GM19397 (cell line): Measurements from ENCODE around the gene CRACDL.
A peak's percentile ranks its signal among the peaks of the same experiment; 100 is the strongest.
"Not testable (repeated sequence)": the region's sequence is repeated elsewhere in the genome, so short reads cannot be mapped to it uniquely, and the experiment has no call there.

Experiments used
- ATAC-seq: cut with Tn5 transposase; IDR thresholded peaks from one replicate; pipeline ENCODE4 v1.9.1; 2021; ENCODE audit warnings: mild to moderate bottlenecking, moderate library complexity; ENCODE audit not compliant: unreplicated experiment

The CRACDL gene

DNA sequence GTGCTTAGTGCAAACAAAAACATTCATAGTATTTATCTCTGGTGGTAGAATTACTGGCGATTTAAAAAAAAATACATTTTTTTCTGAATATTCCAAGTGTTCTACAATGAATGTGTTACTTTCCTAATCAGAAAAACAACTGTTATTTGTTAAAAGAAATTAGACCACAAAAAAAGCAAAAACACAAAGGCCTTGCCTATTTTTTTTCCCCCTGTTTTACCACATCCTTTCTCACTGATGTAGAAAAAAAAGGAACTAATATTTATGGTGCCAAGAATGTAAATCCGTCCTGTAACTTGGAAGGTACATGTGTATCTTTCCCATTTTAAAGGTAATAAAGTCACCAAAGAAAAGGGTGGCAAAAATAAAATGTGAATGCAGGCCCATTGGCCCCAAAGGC, 176.7 kb downstream of the CRACDL start:
- no peak for ATAC-seq

DNA sequence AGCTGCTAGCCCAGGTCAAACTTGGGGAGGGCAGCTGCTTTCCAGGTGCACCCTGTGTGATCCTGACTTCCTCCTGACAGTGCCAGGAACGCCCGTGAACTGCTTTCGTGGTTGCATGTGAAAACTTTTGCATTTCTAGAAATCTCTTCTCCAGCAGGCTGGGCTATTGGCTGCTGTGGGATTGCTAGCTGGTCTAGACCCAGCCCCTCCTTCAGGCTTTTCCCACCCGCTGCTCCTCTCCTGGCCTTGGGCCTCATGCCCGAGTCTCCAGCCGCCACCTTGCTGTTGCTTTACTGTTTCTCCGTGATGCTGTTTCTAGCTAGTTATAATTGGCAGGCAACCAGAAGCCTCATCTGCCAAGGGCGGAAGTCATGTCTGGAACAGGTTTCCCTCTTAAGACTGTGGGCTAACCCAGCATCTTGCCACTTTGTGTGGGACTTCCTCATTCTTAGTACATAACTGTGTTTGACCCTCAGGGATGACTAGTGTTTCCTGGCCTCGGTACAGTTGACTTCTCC, 178.1 kb downstream of the CRACDL start:
- ATAC-seq = peak; percentile 62

DNA sequence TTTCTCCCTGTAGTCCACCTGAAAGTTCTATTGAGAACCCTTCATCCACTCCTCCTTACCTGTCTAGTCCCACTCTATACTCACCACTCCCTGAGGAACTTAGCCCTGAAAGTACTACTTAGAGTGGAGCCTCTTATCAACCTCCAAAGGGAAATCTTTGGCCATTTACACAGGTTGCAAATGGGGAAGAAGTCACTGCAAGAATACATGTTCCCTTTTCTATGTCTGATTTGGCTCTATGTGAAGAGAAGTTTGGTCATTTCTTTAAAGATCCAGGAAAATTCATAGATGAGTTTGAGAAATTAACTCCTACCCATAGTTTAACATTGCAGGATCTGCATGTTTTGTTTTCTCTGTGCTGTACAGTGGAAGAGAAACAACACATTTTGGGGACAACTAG, 182.2 kb downstream of the CRACDL start:
- ATAC-seq = no peak

DNA sequence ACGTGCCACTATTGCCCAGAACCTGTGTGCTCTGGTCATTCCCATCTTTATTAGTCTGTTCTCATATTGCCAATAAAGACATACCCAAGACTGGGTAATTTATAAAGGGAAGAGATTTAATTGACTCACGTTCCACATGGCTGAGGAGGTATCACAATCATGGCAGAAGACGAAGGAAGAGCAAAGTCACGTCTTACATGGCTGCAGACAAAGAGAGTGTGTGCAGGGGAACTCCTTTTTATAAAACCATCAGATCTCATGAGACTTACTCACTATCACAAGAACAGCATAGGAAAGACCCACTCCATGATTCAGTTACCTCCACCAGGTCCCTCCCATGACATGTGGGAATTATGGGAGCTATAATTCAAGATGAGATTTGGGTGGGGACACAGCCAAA, 183.3 kb downstream of the CRACDL start:
- not testable (repeated sequence) for ATAC-seq

DNA sequence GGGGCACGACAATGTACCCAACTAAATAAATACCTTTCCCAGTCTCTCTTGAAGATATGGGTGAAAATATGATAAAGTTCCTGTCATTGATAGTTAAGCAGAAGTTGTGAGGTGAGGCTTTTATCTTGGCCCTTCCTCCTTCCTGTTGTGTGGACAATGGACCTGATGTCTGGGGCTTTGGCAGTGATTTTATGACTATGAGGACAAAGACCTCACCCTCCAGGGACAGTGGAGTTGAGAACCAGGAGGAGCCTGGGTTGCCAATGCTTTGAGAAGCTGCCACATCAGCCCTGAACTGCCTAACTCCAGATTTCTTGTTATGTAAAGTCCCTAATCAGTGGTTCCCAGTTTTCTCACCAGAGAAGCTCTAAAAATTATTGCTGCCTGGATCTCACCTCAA, 184.3 kb downstream of the CRACDL start:
- no peak for ATAC-seq

DNA sequence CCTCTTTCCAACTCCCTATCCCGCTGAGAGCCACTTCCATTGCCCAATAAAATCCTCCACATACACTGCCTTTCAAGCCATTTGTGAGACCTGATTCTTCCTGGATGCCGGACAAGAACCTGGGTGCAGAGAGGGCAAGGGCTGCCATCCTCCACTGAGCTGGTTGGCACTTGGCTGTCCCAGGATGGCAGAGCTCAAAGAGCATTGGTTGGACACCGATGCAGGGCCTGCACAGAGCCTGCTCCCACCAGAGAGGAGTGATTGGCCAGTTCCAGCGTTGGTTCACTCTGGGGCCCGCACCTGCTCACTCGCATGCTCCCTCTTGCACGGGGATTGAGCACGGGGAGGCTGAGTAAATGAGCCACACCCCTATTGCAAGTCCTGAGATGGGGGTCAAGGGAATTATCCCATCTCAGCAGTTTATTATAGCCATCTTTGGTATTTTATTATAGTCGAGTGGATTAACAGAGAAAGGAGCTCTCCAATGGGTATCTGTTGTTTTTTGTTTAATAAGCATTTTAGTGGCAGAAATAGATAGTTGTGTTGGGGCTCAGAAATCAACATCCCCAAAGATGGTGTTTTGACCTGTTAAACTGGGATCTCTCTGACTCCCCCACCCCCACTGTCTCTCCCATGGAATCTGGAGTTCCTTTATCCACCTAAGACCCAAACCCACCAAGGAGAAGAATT, 185.3 kb downstream of the CRACDL start:
- ATAC-seq = no peak

DNA sequence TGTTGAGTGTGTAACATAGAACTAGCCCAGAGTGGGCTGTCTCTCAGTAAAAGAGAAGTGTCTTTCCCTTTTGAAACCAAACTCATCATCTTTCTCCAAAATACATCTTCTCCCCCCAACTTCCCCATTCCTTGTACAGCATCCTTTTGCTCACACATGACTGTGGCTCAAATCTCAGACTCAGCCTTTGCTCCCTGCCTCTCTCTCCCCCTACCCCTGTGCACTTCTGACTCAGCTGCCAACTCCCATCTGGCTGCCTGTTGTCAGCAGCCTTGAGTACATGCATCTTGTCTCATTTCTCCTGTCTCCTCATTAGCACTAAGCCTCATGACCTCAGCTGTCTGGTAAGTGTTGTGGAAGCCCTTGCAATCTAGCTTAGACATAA, 187.0 kb downstream of the CRACDL start:
- ATAC-seq = no peak

DNA sequence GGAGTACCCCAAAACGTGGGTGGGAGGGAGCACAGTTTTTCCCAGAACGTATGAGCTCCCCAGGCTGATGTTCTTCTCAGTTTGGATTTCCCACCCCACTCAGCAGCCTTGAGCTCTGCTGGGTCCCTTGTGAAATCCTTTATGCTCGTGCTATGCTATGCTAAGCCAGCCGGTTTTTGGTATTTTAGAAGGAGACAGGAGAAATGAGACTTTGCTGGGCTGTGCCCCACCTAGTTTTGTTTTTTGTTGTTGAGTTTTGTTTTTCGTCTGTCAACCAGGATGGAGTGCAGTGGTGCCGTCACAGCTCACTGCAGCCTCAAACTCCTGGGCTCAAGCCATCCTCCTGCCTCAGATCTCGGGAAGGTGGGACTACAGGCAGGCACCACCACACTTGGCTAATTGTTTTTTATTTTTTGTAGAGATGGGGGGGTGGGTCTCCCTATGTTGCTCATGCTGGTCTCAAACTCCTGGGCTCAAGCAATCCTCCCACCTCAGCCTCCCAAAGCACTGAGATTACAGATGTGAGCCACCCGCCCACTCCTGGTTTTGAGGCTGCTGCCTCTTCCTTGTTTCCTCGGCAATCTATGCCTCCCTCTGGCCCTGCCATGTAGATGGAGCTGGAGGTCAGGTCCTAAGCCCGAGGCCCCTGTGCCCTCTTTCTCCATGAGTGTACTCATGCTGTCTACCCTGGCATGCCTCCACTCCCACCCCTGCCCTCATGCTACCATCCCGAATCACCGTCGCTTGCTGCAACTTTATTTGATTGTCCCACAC, 187.5 kb downstream of the CRACDL start:
- ATAC-seq = no peak

DNA sequence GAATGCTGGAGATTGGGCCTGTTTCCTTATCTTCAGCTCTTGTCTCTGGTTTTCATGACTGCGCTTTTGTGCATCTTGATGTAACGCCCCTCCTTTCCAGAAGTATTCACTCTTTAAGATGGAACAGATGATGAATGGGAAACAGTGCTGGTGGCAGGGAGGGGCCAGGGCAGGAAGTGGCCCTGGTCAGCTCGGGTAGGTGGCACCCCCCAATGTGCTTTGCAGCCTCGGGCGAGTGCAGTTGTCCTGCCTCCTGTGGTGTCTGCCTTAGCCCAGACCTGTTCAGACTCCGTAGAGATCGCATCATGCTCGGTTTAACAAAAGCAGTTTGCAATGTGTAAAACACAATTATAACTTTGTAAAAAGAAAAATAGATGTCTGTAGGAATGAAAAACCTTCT, 188.1 kb downstream of the CRACDL start:
- no peak for ATAC-seq

DNA sequence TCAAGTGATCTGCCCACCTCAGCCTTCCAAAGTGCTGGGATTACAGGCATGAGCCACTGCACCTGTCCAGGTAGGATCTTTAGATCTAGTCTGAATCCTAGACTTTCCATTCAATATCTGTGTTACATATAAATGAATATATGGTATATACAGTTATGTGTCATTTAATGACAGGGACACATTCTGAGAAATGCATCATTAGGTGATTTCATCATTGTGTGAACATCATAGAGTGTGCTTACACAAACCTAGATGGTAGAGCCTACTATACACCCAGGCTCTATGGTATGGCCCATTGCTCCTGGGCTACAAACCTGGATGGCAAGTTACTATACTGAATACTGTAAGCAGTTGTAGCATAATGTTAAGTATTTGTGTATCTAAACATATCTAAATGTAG, 189.6 kb downstream of the CRACDL start:
- ATAC-seq = no peak

DNA sequence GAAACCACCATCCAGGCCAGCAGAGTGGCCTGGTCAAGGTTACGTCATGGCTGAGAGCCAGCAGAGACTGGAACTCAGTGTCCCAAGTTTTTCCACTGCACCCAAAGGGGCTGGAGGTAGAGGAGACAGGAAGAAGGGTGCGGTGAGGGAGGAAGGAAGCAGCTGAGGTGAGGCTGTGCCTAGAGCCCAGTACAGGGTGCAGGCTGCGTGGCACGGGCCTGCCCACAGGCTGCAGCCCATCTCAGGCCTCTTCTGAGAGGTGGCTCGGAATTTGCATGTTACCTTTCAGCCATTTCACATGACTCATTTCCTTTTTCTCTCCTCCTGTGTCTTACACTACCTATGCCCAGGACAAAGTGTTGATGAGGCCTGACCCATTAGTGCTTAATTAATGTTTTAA, 191.4 kb downstream of the CRACDL start:
- ATAC-seq = no peak
